Measurements from ENCODE around the gene CRNN. TPM values are rescaled to one million over a fixed set of nuclear protein-coding genes. Genes with fewer than 3 reads are reported as not detected.

The CRNN gene
- total RNA-seq, 2 experiments from 2014 or later, result not detected

- CTCF ChIA-PET, result interaction anchor here (1.0 kb wide), 1 partner anchor 43 kb away, joined by 4 read pairs; no protein-coding TSS in a partner anchor
- H3K9me3 Mint-ChIP-seq, result no peaks in the 10 kb centered on the region
- H3K4me3 Mint-ChIP-seq, result no peak overlapping the region
- POLR2A ChIA-PET, result no interaction called here
- no peak overlapping the region for H3K27ac Mint-ChIP-seq
- no peak for DNase-seq
- intact Hi-C loops (cut with micrococcal nuclease), result no loop called here
- H3K4me1 Mint-ChIP-seq (ENCODE audit: low read depth), result no peaks in the 10 kb centered on the region
- peaks cover 7% of the 10 kb centered on the region for H3K27me3 Mint-ChIP-seq
- no peaks in the 10 kb centered on the region for H3K36me3 Mint-ChIP-seq
Observed at GRCh38 chr1:152415454-152416227, 1.6 kb upstream of the CRNN start.

- intact Hi-C loops (cut with micrococcal nuclease), result no loop called here
Observed at GRCh38 chr1:152412756-152413155, 1.3 kb downstream of the CRNN start.

GRCh38 chr1:152411134-152411533, 2.9 kb downstream of the CRNN start:
- H3K4me1 Mint-ChIP-seq (ENCODE audit: low read depth), result no peaks in the 10 kb centered on the region
- no peaks in the 10 kb centered on the region for H3K36me3 Mint-ChIP-seq
- no peak for DNase-seq
- H3K27me3 Mint-ChIP-seq, result peaks cover 7% of the 10 kb centered on the region
- H3K9me3 Mint-ChIP-seq, result no peaks in the 10 kb centered on the region
- CTCF ChIA-PET, result interaction anchor here (1.3 kb wide), 1 partner anchor 47 kb away, joined by 3 read pairs; no protein-coding TSS in a partner anchor
- intact Hi-C loops (cut with micrococcal nuclease), result no loop called here
- POLR2A ChIA-PET, result no interaction called here
- H3K27ac Mint-ChIP-seq, result no peak overlapping the region
- H3K4me3 Mint-ChIP-seq, result no peak overlapping the region

More at GRCh38 chr1:152412756-152413155, 1.3 kb downstream of the CRNN start:
- H3K9me3 Mint-ChIP-seq, result no peaks in the 10 kb centered on the region
- no peaks in the 10 kb centered on the region for H3K36me3 Mint-ChIP-seq
- H3K4me3 Mint-ChIP-seq, result no peak overlapping the region
- H3K27ac Mint-ChIP-seq, result no peak overlapping the region
- DNase-seq, result no peak
- CTCF ChIA-PET, result no interaction called here
- H3K4me1 Mint-ChIP-seq (ENCODE audit: low read depth), result no peaks in the 10 kb centered on the region
- POLR2A ChIA-PET, result no interaction called here
- H3K27me3 Mint-ChIP-seq, result peaks cover 7% of the 10 kb centered on the region

- Mint-ChIP-seq H3K27ac (no peak overlapping the region), H3K4me1 (ENCODE audit: low read depth) (no peaks in the 10 kb centered on the region), H3K4me3 (no peak overlapping the region), H3K36me3 (no peaks in the 10 kb centered on the region), H3K9me3 (no peaks in the 10 kb centered on the region), H3K27me3 (peaks cover 7% of the 10 kb centered on the region)
- no peak for DNase-seq
- ChIA-PET POLR2A (no interaction called here), CTCF (no interaction called here)
- intact Hi-C loops (cut with micrococcal nuclease), result no loop called here
Observed at GRCh38 chr1:152410599-152410998, 3.5 kb downstream of the CRNN start.

- POLR2A ChIA-PET, result no interaction called here
- H3K9me3 Mint-ChIP-seq, result no peaks in the 10 kb centered on the region
- no peaks in the 10 kb centered on the region for H3K36me3 Mint-ChIP-seq
- peaks cover 6% of the 10 kb centered on the region for H3K27me3 Mint-ChIP-seq
- no peaks in the 10 kb centered on the region for H3K4me1 Mint-ChIP-seq (ENCODE audit: low read depth)
- no peak overlapping the region for H3K27ac Mint-ChIP-seq
- no peak for DNase-seq
- intact Hi-C loops (cut with micrococcal nuclease), result no loop called here
- H3K4me3 Mint-ChIP-seq, result no peak overlapping the region
- CTCF ChIA-PET, result no interaction called here
Observed at GRCh38 chr1:152410028-152410427, 4.0 kb downstream of the CRNN start.

GRCh38 chr1:152408664-152409063, 5.4 kb downstream of the CRNN start:
- Mint-ChIP-seq H3K36me3 (no peaks in the 10 kb centered on the region), H3K9me3 (no peaks in the 10 kb centered on the region), H3K27ac (no peak overlapping the region), H3K4me1 (ENCODE audit: low read depth) (no peaks in the 10 kb centered on the region), H3K4me3 (no peak overlapping the region), H3K27me3 (peaks cover 8% of the 10 kb centered on the region)
- CTCF ChIA-PET, result no interaction called here
- POLR2A ChIA-PET, result no interaction called here
- no peak for DNase-seq
- intact Hi-C loops (cut with micrococcal nuclease), result no loop called here

- intact Hi-C loops (cut with micrococcal nuclease), result loop anchor here (10.0 kb wide), 1 partner anchor 56 kb away; no protein-coding TSS in a partner anchor
- H3K27me3 Mint-ChIP-seq, result peaks cover 3% of the 10 kb centered on the region
- peak; percentile 11 for DNase-seq
- H3K4me3 Mint-ChIP-seq, result no peak overlapping the region
- H3K27ac Mint-ChIP-seq, result no peak overlapping the region
- ChIA-PET CTCF (interaction anchor here (0.9 to 3.2 kb wide), 7 partner anchors 19 to 210 kb away, joined by 3 to 44 read pairs (median 4); no protein-coding TSS in a partner anchor), POLR2A (no interaction called here)
- H3K36me3 Mint-ChIP-seq, result no peaks in the 10 kb centered on the region
- peaks cover 2% of the 10 kb centered on the region for H3K9me3 Mint-ChIP-seq
- H3K4me1 Mint-ChIP-seq (ENCODE audit: low read depth), result peaks cover 18% of the 10 kb centered on the region
Observed at GRCh38 chr1:152398812-152399698, 15.0 kb downstream of the CRNN start.

GRCh38 chr1:152397474-152397873, 16.6 kb downstream of the CRNN start:
- Mint-ChIP-seq H3K36me3 (no peaks in the 10 kb centered on the region), H3K4me1 (ENCODE audit: low read depth) (peaks cover 31% of the 10 kb centered on the region), H3K4me3 (no peak overlapping the region), H3K27me3 (peaks cover 3% of the 10 kb centered on the region), H3K9me3 (peaks cover 2% of the 10 kb centered on the region), H3K27ac (no peak overlapping the region)
- CTCF ChIA-PET, result interaction anchor here (2.9 to 3.2 kb wide), 2 partner anchors 43 to 62 kb away, joined by 20 to 44 read pairs; no protein-coding TSS in a partner anchor
- intact Hi-C loops (cut with micrococcal nuclease), result loop anchor here (10.0 kb wide), 1 partner anchor 57 kb away; no protein-coding TSS in a partner anchor
- POLR2A ChIA-PET, result no interaction called here
- no peak for DNase-seq

- no peak overlapping the region for H3K27ac Mint-ChIP-seq
- ChIA-PET CTCF (no interaction called here), POLR2A (no interaction called here)
- no peak for DNase-seq
- peaks cover 35% of the 10 kb centered on the region for H3K4me1 Mint-ChIP-seq (ENCODE audit: low read depth)
- H3K9me3 Mint-ChIP-seq, result no peaks in the 10 kb centered on the region
- H3K36me3 Mint-ChIP-seq, result no peaks in the 10 kb centered on the region
- intact Hi-C loops (cut with micrococcal nuclease), result loop anchor here (10.0 kb wide), 1 partner anchor 61 kb away; no protein-coding TSS in a partner anchor
- H3K4me3 Mint-ChIP-seq, result no peak overlapping the region
- peaks cover 8% of the 10 kb centered on the region for H3K27me3 Mint-ChIP-seq
Observed at GRCh38 chr1:152394151-152394550, 19.9 kb downstream of the CRNN start.

- CTCF ChIA-PET, result no interaction called here
Observed at GRCh38 chr1:152392909-152393308, 21.2 kb downstream of the CRNN start.

GRCh38 chr1:152388889-152389288, 25.2 kb downstream of the CRNN start:
- H3K9me3 Mint-ChIP-seq, result peaks cover 2% of the 10 kb centered on the region
- peaks cover 20% of the 10 kb centered on the region for H3K27me3 Mint-ChIP-seq
- no peak overlapping the region for H3K4me3 Mint-ChIP-seq
- peaks cover 18% of the 10 kb centered on the region for H3K4me1 Mint-ChIP-seq (ENCODE audit: low read depth)
- H3K36me3 Mint-ChIP-seq, result no peaks in the 10 kb centered on the region
- no peak overlapping the region for H3K27ac Mint-ChIP-seq
- ChIA-PET CTCF (interaction anchor here (1.2 kb wide), 1 partner anchor 52 kb away, joined by 6 read pairs; no protein-coding TSS in a partner anchor), POLR2A (interaction anchor here (1.0 kb wide), 1 partner anchor 30 kb away, joined by 3 read pairs; no protein-coding TSS in a partner anchor)
- no peak for DNase-seq
- intact Hi-C loops (cut with micrococcal nuclease), result no loop called here

More at GRCh38 chr1:152392909-152393308, 21.2 kb downstream of the CRNN start:
- POLR2A ChIA-PET, result no interaction called here
- no peak for DNase-seq
- no peak overlapping the region for H3K27ac Mint-ChIP-seq
- H3K27me3 Mint-ChIP-seq, result peaks cover 16% of the 10 kb centered on the region
- intact Hi-C loops (cut with micrococcal nuclease), result loop anchor here (10.0 kb wide), 1 partner anchor 62 kb away; no protein-coding TSS in a partner anchor
- H3K36me3 Mint-ChIP-seq, result no peaks in the 10 kb centered on the region
- H3K9me3 Mint-ChIP-seq, result no peaks in the 10 kb centered on the region
- H3K4me1 Mint-ChIP-seq (ENCODE audit: low read depth), result peaks cover 35% of the 10 kb centered on the region
- no peak overlapping the region for H3K4me3 Mint-ChIP-seq

- Mint-ChIP-seq H3K4me3 (no peak overlapping the region), H3K27me3 (peaks cover 20% of the 10 kb centered on the region), H3K9me3 (peaks cover 2% of the 10 kb centered on the region), H3K4me1 (ENCODE audit: low read depth) (peaks cover 2% of the 10 kb centered on the region), H3K27ac (no peak overlapping the region), H3K36me3 (no peaks in the 10 kb centered on the region)
- ChIA-PET POLR2A (no interaction called here), CTCF (interaction anchor here (1.0 kb wide), 1 partner anchor 71 kb away, joined by 4 read pairs; no protein-coding TSS in a partner anchor)
- intact Hi-C loops (cut with micrococcal nuclease), result no loop called here
- no peak for DNase-seq
Observed at GRCh38 chr1:152386940-152387339, 27.1 kb downstream of the CRNN start.

Measured in activated CD4-positive, alpha-beta memory T cell treated with anti-CD3 and anti-CD28 coated beads for 36 hours (primary cell).